CD4-positive, alpha-beta T cell treated with Interleukin-15 for 4 hours (primary cell): ENCODE measurements around the gene ABCA2.
"Not testable (repeated sequence)": the region's sequence is repeated elsewhere in the genome, so short reads cannot be mapped to it uniquely, and the experiment has no call there.

Experiments
- DNase-seq: peaks from one replicate; pipeline ENCODE4 v3.0.0-alpha.2; 2020; ENCODE audit warnings: low spot score

Gene ABCA2

GRCh38 chr9:137064027-137064879 lies 36.2 kb upstream of the ABCA2 start:
- peak; percentile 55 for DNase-seq

- DNase-seq: no peak
These were observed 35.4 kb upstream of the ABCA2 start for GRCh38 chr9:137063311-137064026.

- DNase-seq: not testable (repeated sequence)
These were observed 34.8 kb upstream of the ABCA2 start for GRCh38 chr9:137062798-137063197.

DNA sequence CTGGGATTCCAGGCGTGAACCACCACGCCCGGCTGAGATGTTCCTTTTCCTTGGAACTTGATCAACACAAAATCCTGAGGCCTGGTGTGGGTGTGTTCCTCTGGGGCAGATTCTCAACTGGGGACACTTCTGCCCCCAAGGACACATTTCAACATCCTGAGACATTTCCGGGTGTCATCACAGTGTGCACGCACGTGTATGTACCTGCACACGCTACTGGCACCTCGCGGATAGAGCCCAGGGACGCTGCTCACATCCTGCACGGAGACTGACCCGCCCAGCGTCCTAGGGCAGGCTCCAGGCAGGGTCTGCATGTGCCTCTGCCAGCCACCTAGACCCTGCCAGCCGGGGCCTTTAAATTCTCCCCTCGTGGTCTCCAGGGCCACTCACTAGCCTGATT lies 34.3 kb upstream of the ABCA2 start:
- no peak for DNase-seq

GRCh38 chr9:137058521-137059234 lies 30.6 kb upstream of the ABCA2 start:
- DNase-seq: no peak

- DNase-seq: no peak
These were observed 29.5 kb upstream of the ABCA2 start for GRCh38 chr9:137057545-137057944.

- DNase-seq: no peak
These were observed 28.8 kb upstream of the ABCA2 start for GRCh38 chr9:137056739-137057415.

GRCh38 chr9:137055385-137056364 lies 27.6 kb upstream of the ABCA2 start:
- DNase-seq: no peak

DNA sequence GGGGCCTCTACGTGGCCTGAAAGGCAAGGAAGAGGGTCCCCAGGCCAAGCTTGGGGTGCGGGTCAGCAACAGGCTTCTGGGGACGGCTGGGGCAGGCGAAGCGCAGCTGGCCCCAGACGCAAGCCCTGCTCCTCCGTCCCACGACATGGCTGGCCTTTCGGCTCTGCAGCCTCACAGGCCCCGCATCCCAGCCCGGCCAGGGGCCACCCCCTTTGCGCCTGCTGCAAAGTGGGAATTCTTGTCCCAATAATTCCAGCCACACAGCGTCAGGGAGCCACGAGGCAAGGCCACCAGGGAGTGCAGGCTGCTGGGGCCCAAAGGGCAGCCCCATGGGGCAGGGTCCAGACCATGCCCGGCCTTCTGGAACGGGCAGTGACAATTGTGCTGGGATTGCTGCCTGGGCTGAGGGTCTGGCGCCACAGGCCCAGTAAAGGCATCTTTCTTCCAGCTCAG lies 26.9 kb upstream of the ABCA2 start:
- DNase-seq: no peak

DNA sequence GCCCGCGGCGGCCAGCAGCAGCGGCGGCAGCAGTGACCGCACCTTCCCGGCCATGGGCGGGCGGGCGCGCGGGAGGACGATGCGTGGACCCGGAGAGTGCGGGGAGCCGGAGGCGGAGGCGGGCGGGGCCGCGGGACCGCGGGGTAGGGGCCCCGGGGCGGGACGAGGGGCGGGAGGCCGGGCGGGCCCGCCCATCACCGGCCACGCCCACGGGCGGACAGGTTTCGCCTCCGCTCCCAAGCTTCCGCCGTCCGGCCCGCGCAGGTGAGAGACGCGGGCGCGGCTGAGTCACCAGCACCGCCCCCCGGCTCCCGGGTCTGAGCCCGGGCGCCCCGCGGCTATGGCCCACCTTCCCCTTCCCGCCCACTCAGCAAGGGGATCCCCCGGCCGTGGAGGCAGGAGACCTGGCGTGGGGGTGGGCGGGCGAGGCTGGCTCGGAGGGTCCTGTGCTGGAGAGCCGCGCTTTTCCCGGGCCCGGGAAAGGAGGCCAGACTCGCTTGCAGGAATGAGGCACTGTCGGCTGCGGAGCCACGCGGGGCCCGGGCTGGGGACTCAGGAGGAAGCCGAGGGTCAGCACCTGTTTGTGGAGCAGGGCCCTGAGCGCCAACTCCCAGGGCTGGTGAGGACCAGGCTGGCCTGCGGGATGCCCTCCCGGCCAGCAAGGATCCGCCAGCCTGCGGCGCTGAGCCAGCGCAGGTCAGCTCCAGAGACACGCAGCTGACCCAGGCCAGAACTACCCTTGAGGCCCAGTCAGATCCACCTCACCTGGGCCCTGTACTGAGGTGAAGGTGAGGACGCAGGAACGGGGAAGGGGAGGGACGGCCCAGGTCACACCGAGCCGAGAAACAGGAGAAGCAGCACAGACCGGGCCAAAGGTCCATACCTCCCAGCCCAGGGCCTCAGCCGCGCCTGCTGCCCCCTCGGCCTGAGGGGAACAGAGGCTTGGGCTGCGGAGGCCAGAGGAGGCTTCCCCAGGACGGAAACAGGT lies 26.2 kb upstream of the ABCA2 start, which contains the start of gene ENTPD2:
Gene ENTPD2, minus strand, starts transcription at position 118 of the 988 bp plus-strand sequence. Its CDS starts 64 bp downstream, at position 54.
- peak; percentile 34 for DNase-seq

- no peak for DNase-seq
These were observed 25.2 kb upstream of the ABCA2 start for GRCh38 chr9:137052998-137053943.

DNA sequence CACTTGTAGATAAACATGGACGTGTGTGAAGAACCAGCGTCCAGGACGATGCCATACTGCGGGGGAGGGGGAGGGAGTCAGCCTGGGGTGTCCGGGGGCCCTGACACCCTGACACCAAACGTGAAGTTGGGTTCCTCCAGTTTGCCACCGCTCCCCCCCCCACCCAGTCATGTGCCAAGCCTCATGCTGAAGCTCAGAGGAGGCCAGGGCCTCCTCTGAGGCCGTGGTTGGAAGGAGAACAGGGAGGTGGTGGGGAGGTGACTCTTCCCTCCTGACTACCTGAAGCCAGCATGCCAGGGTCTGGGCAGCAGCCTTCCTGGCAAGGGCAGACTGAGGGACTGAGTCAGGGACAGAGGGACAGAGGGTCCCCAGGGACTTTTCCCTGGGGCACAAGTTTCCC lies 24.3 kb upstream of the ABCA2 start:
- DNase-seq: no peak

DNA sequence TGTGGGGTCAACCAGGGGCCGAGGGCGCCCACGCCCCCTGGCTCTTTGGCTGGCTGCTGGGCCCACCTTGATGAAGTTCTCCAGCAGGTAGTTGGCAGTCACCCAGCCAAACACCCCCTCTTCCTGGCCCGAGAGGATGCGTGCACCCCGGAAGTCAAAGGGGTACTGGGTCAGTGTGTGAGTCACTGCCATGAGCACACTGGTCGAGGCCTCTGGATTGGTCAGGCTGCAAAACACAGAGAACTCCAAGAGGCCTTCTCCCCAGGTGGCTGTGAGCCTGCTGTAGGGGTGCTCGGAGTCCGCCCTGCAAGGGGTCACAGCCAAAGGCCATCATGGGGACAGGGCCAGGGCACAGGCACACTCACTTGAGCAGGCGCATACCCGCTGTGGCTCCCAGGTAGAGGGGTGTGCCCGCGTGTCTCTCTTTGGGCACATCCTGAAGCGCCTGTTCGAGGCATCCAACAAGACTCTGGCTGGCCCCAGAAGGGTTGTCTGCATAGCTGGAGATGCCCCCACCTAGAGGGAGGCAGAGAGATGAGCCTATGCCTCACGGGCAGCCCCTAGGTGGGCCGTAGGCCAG lies 23.2 kb upstream of the ABCA2 start:
- DNase-seq: no peak

GRCh38 chr9:137050570-137050969 lies 22.5 kb upstream of the ABCA2 start:
- no peak for DNase-seq

- DNase-seq: peak; percentile 54
These were observed 21.8 kb upstream of the ABCA2 start for GRCh38 chr9:137049544-137050449.

GRCh38 chr9:137048655-137049543 lies 20.9 kb upstream of the ABCA2 start:
- DNase-seq: no peak
